Spleen (tissue), 13 donors: Measurements from ENCODE around the gene NCSTN. TPM values are rescaled to one million over a fixed set of nuclear protein-coding genes. Genes with fewer than 3 reads are reported as not detected.

Source experiments
- DNase-seq: peaks from one replicate; pipeline ENCODE4 v3.0.0-alpha.2; 2020
- H3K27ac ChIP-seq, 8 donors: fragments of 200-600 bp; sonication (generic) in 7 of 8; 1 replicate in 4 of 8; 2 replicates in 4 of 8; pipeline versions ENCODE4 v1.5.0 to v1.8.0; 2016 to 2021; ENCODE audit warnings: inconsistent platforms in 4 of 8, mild to moderate bottlenecking in 4 of 8, moderate library complexity in 1 of 8
- H3K27me3 ChIP-seq, 7 donors: fragments of 200-600 bp; sonication (generic) in 6 of 7; replicated peaks in 1 of 7; 1 replicate in 4 of 7; 2 replicates in 3 of 7; pipeline versions ENCODE4 v1.5.0 to v1.8.0; 2016 to 2021; ENCODE audit warnings: inconsistent platforms in 3 of 7, mild to moderate bottlenecking in 1 of 7
- H3K36me3 ChIP-seq, 6 donors: fragments of 200-600 bp; sonication (generic) in 5 of 6; 1 replicate in 4 of 6; 2 replicates in 2 of 6; pipeline versions ENCODE4 v1.5.0 to v1.8.0; 2016 to 2021; ENCODE audit warnings: inconsistent platforms in 2 of 6
- H3K4me1 ChIP-seq, 6 donors: fragments of 200-600 bp; sonication (generic) in 5 of 6; 1 replicate in 3 of 6; 2 replicates in 3 of 6; pipeline versions ENCODE4 v1.5.0 to v1.8.0; 2016 to 2021; ENCODE audit warnings: inconsistent platforms in 3 of 6
- H3K4me3 ChIP-seq, 8 donors: fragments of 200-600 bp; sonication (generic) in 7 of 8; 1 replicate in 4 of 8; 2 replicates in 4 of 8; pipeline versions ENCODE4 v1.5.0 to v1.8.0; 2016 to 2021; ENCODE audit warnings: inconsistent platforms in 4 of 8, mild to moderate bottlenecking in 4 of 8, moderate library complexity in 2 of 8
- H3K9me3 ChIP-seq, 8 donors: fragments of 200-600 bp; sonication (generic) in 7 of 8; 1 replicate in 4 of 8; 2 replicates in 4 of 8; pipeline versions ENCODE4 v1.5.0 to v1.8.0; 2016 to 2021; ENCODE audit warnings: inconsistent platforms in 4 of 8
- POLR2A ChIP-seq, 3 donors: fragments of 450-650 bp; IDR thresholded peaks; one replicate each; pipeline ENCODE4 v1.5.1; 2017; ENCODE audit warnings: antibody characterized with exemption in 3 of 3, mild to moderate bottlenecking in 1 of 3
- POLR2AphosphoS5 ChIP-seq, 3 donors: sonication (generic); formaldehyde crosslinking; IDR thresholded peaks; one replicate each; pipeline ENCODE4 v1.5.1; 2017; ENCODE audit warnings: antibody characterized with exemption in 3 of 3
- WGBS, 5 donors: extraction: QIAGEN DNeasy Blood & Tissue Kit in 3 of 5; methylation state at CpG; one replicate each; pipeline versions ENCODE4 v1.1.5 to v1.1.7; 2013 to 2018; 5-methylcytosine and 5-hydroxymethylcytosine counted together
- intact Hi-C: fragments of 100-400 bp; cut with DNase I; formaldehyde crosslinking; loops from one replicate; pipeline ENCODE4 v1.15.0; 2023; ENCODE audit warnings: low total_unique reads
- long read RNA-seq, 2 donors: transcript quantifications; one replicate each; lab custom pipeline, GENCODE V29; 2026
- polyA plus RNA-seq, 3 donors: library from polyadenylated mRNA; stranded (reverse); fragments of 200-250 nt; gene quantifications; one replicate each; pipeline ENCODE4 v1.2.1, GENCODE V29; 2013
- total RNA-seq, 7 donors: library from RNA; depleted of rRNA in 3 of 7; stranded (reverse); fragments of >200 nt in 3 of 7; fragmentation: NEBNext Ultra II Directional in 4 of 7; extraction: Animal tissue kit (Norgen Biotek cat#: 25700) in 4 of 7; gene quantifications; one replicate each; pipeline versions ENCODE4 v1.1.0 to v1.2.1, GENCODE V29; 2016 to 2021
- TF ChIP-seq, protein P1 (sequence below), 11 experiments: fragments of 200-600 bp in 7 of 11; fragments of 450-650 bp in 4 of 11; sonication (generic) in 4 of 11; IDR thresholded peaks in 8 of 11; conservative IDR thresholded peaks in 3 of 11; 1 replicate in 7 of 11; 2 replicates in 4 of 11; pipeline versions ENCODE4 v1.4.0 to v1.8.0; 2016 to 2021; ENCODE audit warnings: antibody characterized with exemption in 11 of 11, inconsistent platforms in 4 of 11, mild to moderate bottlenecking in 1 of 11
- donor health status: healthy with polysubstance abuse.
- donor health status: DM: no; HTN: no; CAD: no; lungs with moderate emphysema.
- donor health status: DM: no; HTN: no; CAD: no.
- donor health status: Bipolar disorder and iron deficiency.
- donor health status: healthy.
- donor health status: DM: no; HTN: no; CAD: no.
- donor health status: DM: yes; HTN: yes; CAD: no.

The NCSTN gene
- total RNA-seq (100 to 1,000 TPM in 2 of 7 donors, 10 to 100 TPM in 5; 72.4 to 109 (median 89.7) TPM), polyA plus RNA-seq (10 to 100 TPM; 36.2 to 41.8 (median 39.8) TPM)
- long read RNA-seq, donor 1, partial matches to known transcripts: 42 of 48 reads
- long read RNA-seq, donor 1, other reads (novel, unspliced or antisense): 0 of 48 reads
- long read RNA-seq, donor 2, transcript NCSTN-201 (17 exons, 2,936 nt): major isoform, 11 of 21 reads
- long read RNA-seq, donor 2, partial matches to known transcripts: 8 of 21 reads
- long read RNA-seq, donor 2, other reads (novel, unspliced or antisense): 0 of 21 reads

DNA sequence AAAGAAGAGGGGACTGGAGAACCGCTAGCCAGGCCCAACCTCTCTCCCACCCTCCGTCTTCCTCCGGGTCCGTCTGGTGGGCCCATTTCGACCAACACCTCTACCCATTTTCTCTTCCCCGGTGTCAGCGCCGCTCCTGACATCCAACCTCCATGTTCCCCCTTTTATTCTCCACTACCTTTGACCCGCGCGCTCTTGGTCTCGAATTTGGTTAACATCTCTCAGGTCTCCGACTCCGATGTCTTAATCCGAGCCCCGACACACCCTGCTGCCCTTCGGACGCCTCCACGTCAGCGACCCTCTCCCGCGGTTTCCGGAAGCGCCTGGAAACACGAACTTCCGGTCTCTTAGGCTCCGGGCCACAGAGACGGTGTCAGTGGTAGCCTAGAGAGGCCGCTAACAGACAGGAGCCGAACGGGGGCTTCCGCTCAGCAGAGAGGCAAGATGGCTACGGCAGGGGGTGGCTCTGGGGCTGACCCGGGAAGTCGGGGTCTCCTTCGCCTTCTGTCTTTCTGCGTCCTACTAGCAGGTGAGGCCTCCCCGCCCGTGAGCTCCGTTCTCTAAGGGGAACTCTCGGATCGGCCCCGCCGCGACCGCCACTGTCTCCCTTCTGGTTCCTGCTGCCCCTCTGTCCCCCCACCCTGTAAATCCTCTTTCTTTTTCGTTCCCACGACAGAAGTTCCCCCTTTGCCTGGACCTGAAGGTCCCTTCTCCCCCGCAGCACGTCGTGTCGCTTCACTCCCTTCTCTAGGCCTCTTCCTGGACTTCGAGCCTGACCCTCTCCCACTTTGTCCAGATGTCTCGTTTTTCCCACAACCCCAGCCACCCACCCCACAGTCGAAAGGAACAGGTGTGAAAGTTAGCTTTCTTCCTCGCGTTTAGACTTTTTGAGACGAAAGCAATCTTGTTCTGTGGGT lies at the start of gene NCSTN, which contains the start of gene COPA:
Gene NCSTN, plus strand, starts transcription at position 431 of the 917 bp plus-strand sequence. Its CDS starts 14 bp downstream, at position 445.
Gene COPA, minus strand, starts transcription at position 298 of the 917 bp plus-strand sequence. Its CDS starts 80 bp downstream, at position 218.
- intact Hi-C loops: no loop called here
- TF ChIP-seq POLR2AphosphoS5 (IDR thresholded peaks at IDR 0.05): peak; percentile 95 to 98 (median 97)
- TF ChIP-seq, protein P1, sequence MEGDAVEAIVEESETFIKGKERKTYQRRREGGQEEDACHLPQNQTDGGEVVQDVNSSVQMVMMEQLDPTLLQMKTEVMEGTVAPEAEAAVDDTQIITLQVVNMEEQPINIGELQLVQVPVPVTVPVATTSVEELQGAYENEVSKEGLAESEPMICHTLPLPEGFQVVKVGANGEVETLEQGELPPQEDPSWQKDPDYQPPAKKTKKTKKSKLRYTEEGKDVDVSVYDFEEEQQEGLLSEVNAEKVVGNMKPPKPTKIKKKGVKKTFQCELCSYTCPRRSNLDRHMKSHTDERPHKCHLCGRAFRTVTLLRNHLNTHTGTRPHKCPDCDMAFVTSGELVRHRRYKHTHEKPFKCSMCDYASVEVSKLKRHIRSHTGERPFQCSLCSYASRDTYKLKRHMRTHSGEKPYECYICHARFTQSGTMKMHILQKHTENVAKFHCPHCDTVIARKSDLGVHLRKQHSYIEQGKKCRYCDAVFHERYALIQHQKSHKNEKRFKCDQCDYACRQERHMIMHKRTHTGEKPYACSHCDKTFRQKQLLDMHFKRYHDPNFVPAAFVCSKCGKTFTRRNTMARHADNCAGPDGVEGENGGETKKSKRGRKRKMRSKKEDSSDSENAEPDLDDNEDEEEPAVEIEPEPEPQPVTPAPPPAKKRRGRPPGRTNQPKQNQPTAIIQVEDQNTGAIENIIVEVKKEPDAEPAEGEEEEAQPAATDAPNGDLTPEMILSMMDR (IDR thresholded peaks at IDR 0.05 in 8 of 11, conservative IDR thresholded peaks at IDR 0.05 in 3 of 11): peak in 2 of 11 experiments; percentile 23 to 29
- peak in 2 of 3 donors; percentile 40 to 85 for TF ChIP-seq POLR2A (IDR thresholded peaks at IDR 0.05)
- Histone ChIP-seq H3K9me3 (no peaks in the 10 kb centered on the region), H3K4me1 (peaks cover 35 to 91% (median 78%) of the 10 kb centered on the region in 6 donors), H3K36me3 (peaks cover 0 to 60% (median 34%) of the 10 kb centered on the region in 6 donors), H3K4me3 (peak within 1 kb of the TSS; percentile 61 to 86 (median 76)), H3K27ac (peak within 1 kb of the TSS; percentile 86 to 96 (median 94)), H3K27me3 (no peaks in the 10 kb centered on the region)
- peak; percentile 97 for DNase-seq
- WGBS, 5 donors: 0 to 1% (median 0%) methylated on average over 55 to 58 of the region's 58 CpGs

GRCh38 chr1:160296036-160296435 lies 47.1 kb upstream of the NCSTN start:
- DNase-seq: no peak
- intact Hi-C loops: no loop called here
- peaks cover 0 to 5% (median 0%) of the 10 kb centered on the region in 6 donors for H3K4me1 ChIP-seq
- H3K9me3 ChIP-seq: no peaks in the 10 kb centered on the region
- no peak overlapping the region for H3K27ac ChIP-seq
- no peak overlapping the region for H3K4me3 ChIP-seq
- TF ChIP-seq POLR2A (IDR thresholded peaks at IDR 0.05) (no peak), POLR2AphosphoS5 (IDR thresholded peaks at IDR 0.05) (no peak)
- TF ChIP-seq, protein P1 (IDR thresholded peaks at IDR 0.05 in 8 of 11, conservative IDR thresholded peaks at IDR 0.05 in 3 of 11): no peak
- 83 to 100% (median 85%) methylated on average over 1 of the region's 1 CpG for WGBS, 5 donors
- peaks cover 26 to 100% (median 96%) of the 10 kb centered on the region in 6 donors for H3K36me3 ChIP-seq
- no peaks in the 10 kb centered on the region for H3K27me3 ChIP-seq

- H3K36me3 ChIP-seq: peaks cover 14 to 100% (median 92%) of the 10 kb centered on the region in 6 donors
- intact Hi-C loops: no loop called here
- no peak for DNase-seq
- no peaks in the 10 kb centered on the region for H3K27me3 ChIP-seq
- no peak overlapping the region for H3K27ac ChIP-seq
- H3K9me3 ChIP-seq: no peaks in the 10 kb centered on the region
- 84 to 91% (median 89%) methylated on average over 7 of the region's 7 CpGs for WGBS, 5 donors
- no peaks in the 10 kb centered on the region for H3K4me1 ChIP-seq
- TF ChIP-seq POLR2A (IDR thresholded peaks at IDR 0.05): no peak
- TF ChIP-seq POLR2AphosphoS5 (IDR thresholded peaks at IDR 0.05): no peak
- TF ChIP-seq, protein P1 (IDR thresholded peaks at IDR 0.05 in 8 of 11, conservative IDR thresholded peaks at IDR 0.05 in 3 of 11): no peak
- no peak overlapping the region for H3K4me3 ChIP-seq
Measured at GRCh38 chr1:160300173-160300572, 43.0 kb upstream of the NCSTN start.
